ENCODE results near the gene SOX8.

- TF ChIP-seq CTCF (conservative IDR thresholded peaks at IDR 0.05) (no peak), EZH2 (IDR thresholded peaks at IDR 0.05; ENCODE audit: low read depth) (no peak)
Measured at GRCh38 chr16:943971-944370, 37.6 kb upstream of the SOX8 start.

Measured in PC-9 (cell line).